ENCODE data around the gene HMGCL.
"Not testable (repeated sequence)": the region's sequence is repeated elsewhere in the genome, so short reads cannot be mapped to it uniquely, and the experiment has no call there.

- TF ChIP-seq, protein P1, sequence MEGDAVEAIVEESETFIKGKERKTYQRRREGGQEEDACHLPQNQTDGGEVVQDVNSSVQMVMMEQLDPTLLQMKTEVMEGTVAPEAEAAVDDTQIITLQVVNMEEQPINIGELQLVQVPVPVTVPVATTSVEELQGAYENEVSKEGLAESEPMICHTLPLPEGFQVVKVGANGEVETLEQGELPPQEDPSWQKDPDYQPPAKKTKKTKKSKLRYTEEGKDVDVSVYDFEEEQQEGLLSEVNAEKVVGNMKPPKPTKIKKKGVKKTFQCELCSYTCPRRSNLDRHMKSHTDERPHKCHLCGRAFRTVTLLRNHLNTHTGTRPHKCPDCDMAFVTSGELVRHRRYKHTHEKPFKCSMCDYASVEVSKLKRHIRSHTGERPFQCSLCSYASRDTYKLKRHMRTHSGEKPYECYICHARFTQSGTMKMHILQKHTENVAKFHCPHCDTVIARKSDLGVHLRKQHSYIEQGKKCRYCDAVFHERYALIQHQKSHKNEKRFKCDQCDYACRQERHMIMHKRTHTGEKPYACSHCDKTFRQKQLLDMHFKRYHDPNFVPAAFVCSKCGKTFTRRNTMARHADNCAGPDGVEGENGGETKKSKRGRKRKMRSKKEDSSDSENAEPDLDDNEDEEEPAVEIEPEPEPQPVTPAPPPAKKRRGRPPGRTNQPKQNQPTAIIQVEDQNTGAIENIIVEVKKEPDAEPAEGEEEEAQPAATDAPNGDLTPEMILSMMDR (IDR thresholded peaks at IDR 0.05), result not testable (repeated sequence)
- not testable (repeated sequence) for TF ChIP-seq POLR2AphosphoS5 (IDR thresholded peaks at IDR 0.05; ENCODE audit: insufficient read depth in 1 of 2, low read depth in 1 of 2)
Observed at GRCh38 chr1:23826590-23826989, 1.4 kb upstream of the HMGCL start.
